ENCODE data around the gene KLHL7.

DNA sequence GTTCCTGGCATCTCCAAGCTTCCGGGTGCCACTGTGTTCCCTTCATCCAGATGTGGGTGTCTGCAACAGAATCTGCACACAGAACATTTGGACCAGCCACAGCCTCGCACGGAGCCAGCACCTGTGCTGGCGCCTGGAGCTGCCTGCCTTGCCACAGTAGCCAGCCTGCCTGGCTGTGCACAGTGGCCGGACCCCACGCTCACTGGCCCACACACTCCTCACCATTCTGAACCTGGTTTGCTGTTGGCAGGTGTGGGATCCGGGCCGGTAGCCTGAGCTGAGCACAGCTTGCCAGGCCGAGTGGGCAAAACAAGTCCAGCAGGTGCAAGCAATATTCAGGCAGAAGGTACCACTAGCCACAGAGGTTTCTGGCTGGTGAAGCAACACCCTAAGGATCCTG is 7.6 kb upstream of the KLHL7 start:
- TF ChIP-seq POLR2AphosphoS5 (IDR thresholded peaks at IDR 0.05) (no peak), EP300 (IDR thresholded peaks at IDR 0.05) (no peak)
